22Rv1 (cell line): ENCODE measurements around the gene FBXO30.

Experiments used
- CTCF ChIP-seq: fragments of 450-650 bp; IDR thresholded peaks from 2 replicates; pipeline ENCODE4 v1.5.1; 2017; ENCODE audit warnings: mild to moderate bottlenecking
- ZFX ChIP-seq: fragments of 450-650 bp; IDR thresholded peaks from 2 replicates; pipeline ENCODE4 v1.6.1; 2017; ENCODE audit warnings: antibody characterized with exemption, borderline replicate concordance

GRCh38 chr6:145848541-145848940 is 33.9 kb upstream of the FBXO30 start:
- TF ChIP-seq CTCF = no peak
- TF ChIP-seq ZFX = no peak
